HCT116 (cell line): ENCODE data around the gene TBC1D2. TPM values are rescaled to one million over a fixed set of nuclear protein-coding genes. Genes with fewer than 3 reads are reported as not detected.

ENCODE experiments used
- ATAC-seq: fragments of 200-7000 bp; cut with Tn5 transposase; 2 replicates; pipeline ENCODE4 v1.9.1; 2020; ENCODE audit warnings: mild to moderate bottlenecking, moderate library complexity
- BruUV-seq: library from RNA; stranded (reverse); fragments of 400-500 nt; replicated peaks from 2 replicates; lab custom pipeline; 2021; lab: Mats Ljungman, UMichigan
- CTCF ChIA-PET: fragments of 300-600 bp; sonication (Branson Sonifier 250); formaldehyde crosslinking; loops from one replicate; lab custom pipeline; 2021; ENCODE audit warnings: antibody characterized with exemption; lab: Charles Lee
- POLR2A ChIA-PET: fragments of 300-600, 350-600 bp; sonication (Branson Sonifier 250); formaldehyde crosslinking; loops from one replicate; lab custom pipeline; 2021; ENCODE audit warnings: antibody characterized with exemption; lab: Charles Lee
- RAD21 ChIA-PET, 2 experiments: fragments of 300-600 bp; sonication (Branson Sonifier 250); formaldehyde crosslinking; loops; one replicate each; lab custom pipeline; 2023; ENCODE audit warnings: low total read pairs in 2 of 2; ENCODE audit not compliant: uncharacterized antibody in 2 of 2, unreplicated experiment in 2 of 2, low non-redundant PET in 1 of 2; lab: Charles Lee
- DNase-seq: peaks from one replicate; pipeline ENCODE4 v3.0.0-alpha.2; 2010; ENCODE audit warnings: low read depth, low spot score
- H2AFZ ChIP-seq: fragments of 200-600 bp; shearing (Covaris generic), sonication (generic); 2 replicates; pipeline ENCODE4 v1.6.1; 2017; ENCODE audit warnings: low read depth, mixed run types, mixed read lengths, antibody characterized with exemption, low read length; ENCODE audit not compliant: poor library complexity, severe bottlenecking
- H3K27ac ChIP-seq: 2 replicates; pipeline ENCODE4 v1.5.1; 2012; ENCODE audit warnings: low read depth, low read length
- H3K27me3 ChIP-seq: fragments of 200-600 bp; sonication (generic); 2 replicates; pipeline ENCODE4 v1.6.1; 2016; ENCODE audit warnings: mixed run types, low read length, mixed read lengths; ENCODE audit not compliant: insufficient read depth
- H3K36me3 ChIP-seq, 2 experiments: fragments of 200-500 bp in 1 of 2; fragments of 200-600 bp in 1 of 2; sonication (Bioruptor generic) in 1 of 2; sonication (generic) in 1 of 2; 2 replicates each; pipeline versions ENCODE4 v1.5.1 to v1.6.1; 2014 to 2016; ENCODE audit warnings: low read length in 2 of 2, inconsistent platforms in 1 of 2, mixed read lengths in 1 of 2, mixed run types in 1 of 2; ENCODE audit not compliant: insufficient read depth in 2 of 2, control insufficient read depth in 1 of 2
- H3K4me1 ChIP-seq, 2 experiments: fragments of 200-600 bp in 1 of 2; sonication (generic) in 1 of 2; 2 replicates each; pipeline versions ENCODE4 v1.5.1 to v1.6.1; 2012 to 2017; ENCODE audit warnings: low read length in 2 of 2, inconsistent platforms in 1 of 2, mild to moderate bottlenecking in 1 of 2, mixed read lengths in 1 of 2, mixed run types in 1 of 2, moderate library complexity in 1 of 2; ENCODE audit not compliant: insufficient read depth in 2 of 2, control insufficient read depth in 1 of 2
- H3K4me2 ChIP-seq: fragments of 200-600 bp; sonication (generic); 2 replicates; pipeline ENCODE4 v1.6.1; 2017; ENCODE audit warnings: mixed run types, low read length, mixed read lengths
- H3K4me3 ChIP-seq, 2 experiments: fragments of 200-600 bp in 1 of 2; sonication (generic) in 1 of 2; replicated peaks in 1 of 2; 2 replicates each; pipeline ENCODE4 v1.5.1; 2011 to 2016; ENCODE audit warnings: low read length in 2 of 2, control low read depth in 1 of 2, low read depth in 1 of 2, mild to moderate bottlenecking in 1 of 2, mixed read lengths in 1 of 2, mixed run types in 1 of 2
- H3K79me2 ChIP-seq: fragments of 200-600 bp; sonication (generic); 2 replicates; pipeline ENCODE4 v1.6.1; 2017; ENCODE audit warnings: mild to moderate bottlenecking, mixed run types, low read length, moderate library complexity, mixed read lengths; ENCODE audit not compliant: insufficient read depth
- H3K9ac ChIP-seq: fragments of 200-600 bp; sonication (generic); 2 replicates; pipeline ENCODE4 v1.6.1; 2016; ENCODE audit warnings: low read length, mixed read lengths
- H3K9me2 ChIP-seq: fragments of 200-600 bp; sonication (generic), shearing (Covaris generic); 2 replicates; pipeline ENCODE4 v1.6.1; 2017; ENCODE audit warnings: mixed run types, mild to moderate bottlenecking, moderate library complexity; ENCODE audit not compliant: insufficient read depth
- H3K9me3 ChIP-seq, 2 experiments: fragments of 200-500 bp in 1 of 2; fragments of 200-600 bp in 1 of 2; sonication (Bioruptor generic) in 1 of 2; sonication (generic) in 1 of 2; 2 replicates each; pipeline ENCODE4 v1.6.1; 2014 to 2017; ENCODE audit warnings: low read length in 2 of 2, mixed read lengths in 2 of 2, inconsistent platforms in 1 of 2, low read depth in 1 of 2, mild to moderate bottlenecking in 1 of 2, mixed run types in 1 of 2, moderate library complexity in 1 of 2; ENCODE audit not compliant: control insufficient read depth in 1 of 2, insufficient read depth in 1 of 2
- H4K20me1 ChIP-seq: fragments of 200-600 bp; sonication (generic), shearing (Covaris generic); 2 replicates; pipeline ENCODE4 v1.6.1; 2017; ENCODE audit warnings: mixed run types, mild to moderate bottlenecking, moderate library complexity; ENCODE audit not compliant: insufficient read depth
- CEBPB ChIP-seq: IDR thresholded peaks from 2 replicates; pipeline ENCODE4 v1.6.1; 2012; ENCODE audit warnings: low read depth
- ELF1 ChIP-seq: IDR thresholded peaks from 2 replicates; pipeline ENCODE4 v1.6.1; 2012; ENCODE audit warnings: low read depth, borderline replicate concordance
- EZH2 ChIP-seq: fragments of 200-600 bp; sonication (generic); IDR thresholded peaks from 2 replicates; pipeline ENCODE4 v1.6.1; 2017; ENCODE audit warnings: antibody characterized with exemption, mixed run types
- EZH2phosphoT487 ChIP-seq: fragments of 200-600 bp; IDR thresholded peaks from 2 replicates; pipeline ENCODE4 v1.6.1; 2018; ENCODE audit warnings: antibody characterized with exemption, borderline replicate concordance
- FOSL1 ChIP-seq: IDR thresholded peaks from 2 replicates; pipeline ENCODE4 v1.6.1; 2012; ENCODE audit warnings: low read depth
- JUND ChIP-seq: IDR thresholded peaks from 2 replicates; pipeline ENCODE4 v1.6.1; 2012
- POLR2A ChIP-seq: IDR thresholded peaks from 2 replicates; pipeline ENCODE4 v1.7.0; 2011; ENCODE audit warnings: borderline replicate concordance; ENCODE audit not compliant: insufficient read depth, insufficient read length; ENCODE audit errors: extremely low read depth
- RAD21 ChIP-seq: IDR thresholded peaks from 2 replicates; pipeline ENCODE4 v1.6.1; 2012; ENCODE audit warnings: low read depth, mild to moderate bottlenecking
- SIN3A ChIP-seq: IDR thresholded peaks from 2 replicates; pipeline ENCODE4 v1.6.1; 2012; ENCODE audit warnings: low read depth
- SRF ChIP-seq: IDR thresholded peaks from 2 replicates; pipeline ENCODE4 v1.6.1; 2012; ENCODE audit warnings: low read depth
- YY1 ChIP-seq: IDR thresholded peaks from 2 replicates; pipeline ENCODE4 v1.6.1; 2011; ENCODE audit warnings: low read length, low read depth, moderate library complexity, mild to moderate bottlenecking; ENCODE audit not compliant: insufficient replicate concordance; ENCODE audit errors: extremely low read depth
- ZBTB33 ChIP-seq: IDR thresholded peaks from 2 replicates; pipeline ENCODE4 v1.6.1; 2011; ENCODE audit warnings: mild to moderate bottlenecking, low read length, moderate library complexity; ENCODE audit not compliant: insufficient replicate concordance; ENCODE audit errors: extremely low read depth
- intact Hi-C: fragments of 100-400 bp; cut with micrococcal nuclease; formaldehyde crosslinking; loops from 2 replicates; pipeline ENCODE4 v1.10.0; 2022
- total RNA-seq: library from RNA; stranded (reverse); gene quantifications from one replicate; pipeline ENCODE4 v1.2.1, GENCODE V29; 2021; ENCODE audit not compliant: unreplicated experiment
- TF ChIP-seq, protein P1 (sequence below): IDR thresholded peaks from 2 replicates; pipeline ENCODE4 v1.6.1; 2012

Gene TBC1D2
- total RNA-seq, 1 experiment from 2014 or later: 9.8 TPM

DNA sequence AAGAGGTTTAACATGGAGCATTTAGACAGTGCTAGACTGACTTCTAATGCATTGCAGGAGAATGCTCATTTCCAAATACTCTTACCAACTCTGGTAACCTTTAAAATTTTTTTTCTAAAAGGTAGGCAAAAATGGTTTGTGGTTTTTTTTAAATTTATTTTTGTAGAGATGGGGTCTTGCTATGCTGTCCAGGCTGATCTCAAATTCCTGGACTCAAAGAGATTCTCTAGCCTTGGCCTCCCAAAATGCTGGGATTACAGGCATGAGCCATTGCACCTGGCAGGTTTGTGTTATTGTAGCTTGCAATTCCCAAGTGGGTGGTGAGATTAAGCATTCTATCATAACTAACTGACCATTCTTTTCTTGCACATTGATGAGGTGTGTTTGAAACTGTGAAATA is 43.0 kb upstream of the TBC1D2 start:
- Histone ChIP-seq H3K27ac (no peak overlapping the region), H3K4me3 (no peak overlapping the region), H3K9ac (no peak overlapping the region), H3K9me2 (no peaks in the 10 kb centered on the region), H4K20me1 (no peaks in the 10 kb centered on the region), H3K36me3 (no peaks in the 10 kb centered on the region), H3K4me1 (no peaks in the 10 kb centered on the region), H3K27me3 (no peaks in the 10 kb centered on the region), H3K9me3 (no peaks in the 10 kb centered on the region), H2AFZ (no peak overlapping the region), H3K79me2 (no peaks in the 10 kb centered on the region), H3K4me2 (no peak overlapping the region)
- intact Hi-C loops: no loop called here
- BruUV-seq: no TSS peak
- POLR2A ChIA-PET: no interaction called here
- CTCF ChIA-PET: no interaction called here
- RAD21 ChIA-PET: no interaction called here
- TF ChIP-seq FOSL1: no peak
- no peak for TF ChIP-seq SRF
- TF ChIP-seq SIN3A: no peak
- TF ChIP-seq JUND: no peak
- no peak for TF ChIP-seq YY1
- no peak for TF ChIP-seq ELF1
- no peak for TF ChIP-seq POLR2A
- TF ChIP-seq, protein P1, sequence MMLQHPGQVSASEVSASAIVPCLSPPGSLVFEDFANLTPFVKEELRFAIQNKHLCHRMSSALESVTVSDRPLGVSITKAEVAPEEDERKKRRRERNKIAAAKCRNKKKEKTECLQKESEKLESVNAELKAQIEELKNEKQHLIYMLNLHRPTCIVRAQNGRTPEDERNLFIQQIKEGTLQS: no peak
- TF ChIP-seq ZBTB33: no peak
- no peak for TF ChIP-seq RAD21
- TF ChIP-seq EZH2phosphoT487: no peak
- no peak for TF ChIP-seq CEBPB
- no peak for TF ChIP-seq EZH2
- ATAC-seq: no peak
- no peak for DNase-seq
